AG09309 (cell line): Measurements from ENCODE around the gene TINCR.
A peak's percentile ranks its signal among the peaks of the same experiment; 100 is the strongest.

Experiments
- DNase-seq: peaks from one replicate; pipeline ENCODE4 v3.0.0-alpha.2; 2010; ENCODE audit warnings: low read depth
- H3K4me3 ChIP-seq: 2 replicates; pipeline ENCODE4 v1.5.1; 2011; ENCODE audit warnings: mild to moderate bottlenecking, low read depth, low read length, moderate library complexity; ENCODE audit not compliant: control insufficient read depth
- TF ChIP-seq, protein P1 (sequence below): IDR thresholded peaks from 2 replicates; pipeline ENCODE4 v1.5.1; 2011; ENCODE audit warnings: mild to moderate bottlenecking, low read depth, low read length, inconsistent platforms; ENCODE audit not compliant: insufficient read depth, control insufficient read depth; ENCODE audit errors: missing control alignments

TINCR gene

DNA sequence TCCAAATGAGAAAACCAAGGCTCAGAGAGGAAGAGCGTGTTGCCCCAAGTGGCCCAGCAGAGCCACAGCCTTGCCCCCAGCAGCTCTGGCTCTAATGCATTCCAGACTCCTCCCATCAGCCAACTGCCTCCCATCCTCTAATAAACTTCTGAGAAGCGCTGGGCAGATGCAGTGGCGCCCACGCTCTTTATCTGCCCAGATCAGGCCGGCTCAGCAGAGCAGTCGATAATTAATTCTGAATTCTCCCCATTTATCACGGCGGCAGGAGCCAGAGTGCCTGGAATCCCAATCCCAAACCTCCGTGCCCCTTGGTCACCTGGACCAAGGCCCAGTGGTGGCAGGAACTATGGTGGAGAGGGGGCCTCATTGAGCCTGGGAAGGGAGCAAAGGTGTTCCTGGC is 13.9 kb downstream of the TINCR start:
- DNase-seq: no peak
- TF ChIP-seq, protein P1, sequence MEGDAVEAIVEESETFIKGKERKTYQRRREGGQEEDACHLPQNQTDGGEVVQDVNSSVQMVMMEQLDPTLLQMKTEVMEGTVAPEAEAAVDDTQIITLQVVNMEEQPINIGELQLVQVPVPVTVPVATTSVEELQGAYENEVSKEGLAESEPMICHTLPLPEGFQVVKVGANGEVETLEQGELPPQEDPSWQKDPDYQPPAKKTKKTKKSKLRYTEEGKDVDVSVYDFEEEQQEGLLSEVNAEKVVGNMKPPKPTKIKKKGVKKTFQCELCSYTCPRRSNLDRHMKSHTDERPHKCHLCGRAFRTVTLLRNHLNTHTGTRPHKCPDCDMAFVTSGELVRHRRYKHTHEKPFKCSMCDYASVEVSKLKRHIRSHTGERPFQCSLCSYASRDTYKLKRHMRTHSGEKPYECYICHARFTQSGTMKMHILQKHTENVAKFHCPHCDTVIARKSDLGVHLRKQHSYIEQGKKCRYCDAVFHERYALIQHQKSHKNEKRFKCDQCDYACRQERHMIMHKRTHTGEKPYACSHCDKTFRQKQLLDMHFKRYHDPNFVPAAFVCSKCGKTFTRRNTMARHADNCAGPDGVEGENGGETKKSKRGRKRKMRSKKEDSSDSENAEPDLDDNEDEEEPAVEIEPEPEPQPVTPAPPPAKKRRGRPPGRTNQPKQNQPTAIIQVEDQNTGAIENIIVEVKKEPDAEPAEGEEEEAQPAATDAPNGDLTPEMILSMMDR: no peak
- H3K4me3 ChIP-seq: no peak overlapping the region

GRCh38 chr19:5547881-5548280 is 19.9 kb downstream of the TINCR start:
- DNase-seq: no peak
- H3K4me3 ChIP-seq: no peak overlapping the region
- TF ChIP-seq, protein P1: peak; percentile 65

- DNase-seq: no peak
- TF ChIP-seq, protein P1: no peak
Observed at GRCh38 chr19:5545984-5546383, 21.8 kb downstream of the TINCR start.

DNA sequence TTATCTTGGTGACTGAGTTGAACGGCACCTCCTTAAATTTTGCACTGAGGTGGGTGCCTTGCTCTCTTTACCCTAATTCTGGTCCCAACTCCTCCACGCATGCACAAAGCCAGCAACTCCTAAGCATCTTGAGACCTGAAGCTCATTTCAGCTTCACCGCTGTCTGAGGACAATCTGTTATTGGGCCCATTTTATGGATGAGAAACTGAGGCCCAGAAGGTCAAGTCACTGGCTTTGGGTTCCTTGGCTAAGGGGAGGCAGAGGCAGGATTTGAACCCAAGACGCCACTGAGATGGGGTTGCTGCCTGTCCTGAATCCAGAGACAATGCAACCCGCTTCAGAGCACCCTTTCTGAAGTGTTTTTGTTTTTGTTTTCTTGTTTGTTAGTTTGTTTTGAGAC is 22.7 kb downstream of the TINCR start:
- no peak for DNase-seq

More at GRCh38 chr19:5545984-5546383, 21.8 kb downstream of the TINCR start:
- no peak overlapping the region for H3K4me3 ChIP-seq

GRCh38 chr19:5542665-5543064 is 25.1 kb downstream of the TINCR start:
- no peak for DNase-seq
- H3K4me3 ChIP-seq: no peak overlapping the region
- TF ChIP-seq, protein P1: no peak

More for the DNA sequence above, 22.7 kb downstream of the TINCR start:
- no peak overlapping the region for H3K4me3 ChIP-seq
- TF ChIP-seq, protein P1: no peak

- no peak overlapping the region for H3K4me3 ChIP-seq
- TF ChIP-seq, protein P1: no peak
- DNase-seq: no peak
Observed at GRCh38 chr19:5541456-5541855, 26.3 kb downstream of the TINCR start.

GRCh38 chr19:5540208-5540607 is 27.5 kb downstream of the TINCR start:
- H3K4me3 ChIP-seq: no peak overlapping the region
- no peak for DNase-seq
- TF ChIP-seq, protein P1: no peak
